BE2C (cell line): Measurements from ENCODE around the gene EFCC1.

Experiments used
- DNase-seq: peaks from one replicate; pipeline ENCODE4 v3.0.0-alpha.2; 2020
- H3K27me3 ChIP-seq: fragments of 250-450 bp; sonication (Bioruptor Pico); 2 replicates; pipeline ENCODE4 v1.5.1; 2020; ENCODE audit warnings: mild to moderate bottlenecking
- H3K36me3 ChIP-seq: fragments of 250-450 bp; sonication (Bioruptor Pico); 2 replicates; pipeline ENCODE4 v1.5.1; 2020; ENCODE audit warnings: mild to moderate bottlenecking
- H3K4me1 ChIP-seq: fragments of 250-450 bp; sonication (Bioruptor Pico); 2 replicates; pipeline ENCODE4 v1.5.1; 2020
- H3K4me3 ChIP-seq: 2 replicates; pipeline ENCODE4 v1.5.1; 2011; ENCODE audit warnings: low read depth, low read length
- H3K9me3 ChIP-seq: fragments of 250-450 bp; sonication (Bioruptor Pico); 2 replicates; pipeline ENCODE4 v1.5.1; 2020
- CTCF ChIP-seq: IDR thresholded peaks from 2 replicates; pipeline ENCODE4 v1.5.1; 2012; ENCODE audit warnings: mild to moderate bottlenecking, low read depth, low read length

EFCC1 gene

GRCh38 chr3:128996200-128996599 is 4.9 kb upstream of the EFCC1 start:
- no peak for TF ChIP-seq CTCF
- Histone ChIP-seq H3K4me1 (peaks cover 2% of the 10 kb centered on the region; the same call in 1 of the 2 replicates), H3K36me3 (no peaks in the 10 kb centered on the region), H3K27me3 (peaks cover 39% of the 10 kb centered on the region), H3K9me3 (no peaks in the 10 kb centered on the region), H3K4me3 (no peak overlapping the region)
- DNase-seq = no peak

- no peaks in the 10 kb centered on the region for H3K36me3 ChIP-seq
- no peak for DNase-seq
- no peak overlapping the region for H3K4me3 ChIP-seq
- peaks cover 2% of the 10 kb centered on the region; the same call in 1 of the 2 replicates for H3K4me1 ChIP-seq
- TF ChIP-seq CTCF = no peak
- H3K9me3 ChIP-seq = no peaks in the 10 kb centered on the region
- H3K27me3 ChIP-seq = peaks cover 45% of the 10 kb centered on the region
These were observed 4.4 kb upstream of the EFCC1 start for GRCh38 chr3:128996726-128997125.

GRCh38 chr3:128997486-128998133 is 3.5 kb upstream of the EFCC1 start:
- H3K4me1 ChIP-seq = peaks cover 2% of the 10 kb centered on the region; the same call in 1 of the 2 replicates
- no peak overlapping the region for H3K4me3 ChIP-seq
- peaks cover 54% of the 10 kb centered on the region for H3K27me3 ChIP-seq
- no peaks in the 10 kb centered on the region for H3K36me3 ChIP-seq
- no peak for TF ChIP-seq CTCF
- no peaks in the 10 kb centered on the region for H3K9me3 ChIP-seq
- DNase-seq = no peak

- H3K4me3 ChIP-seq = no peak overlapping the region
- H3K4me1 ChIP-seq = peaks cover 2% of the 10 kb centered on the region; the same call in 1 of the 2 replicates
- peaks cover 61% of the 10 kb centered on the region for H3K27me3 ChIP-seq
- no peak for TF ChIP-seq CTCF
- no peaks in the 10 kb centered on the region for H3K36me3 ChIP-seq
- no peaks in the 10 kb centered on the region for H3K9me3 ChIP-seq
- no peak for DNase-seq
These were observed 2.5 kb upstream of the EFCC1 start for GRCh38 chr3:128998561-128998960.

- no peak for DNase-seq
- H3K36me3 ChIP-seq = no peaks in the 10 kb centered on the region
- no peaks in the 10 kb centered on the region for H3K9me3 ChIP-seq
- no peak for TF ChIP-seq CTCF
- H3K27me3 ChIP-seq = peaks cover 64% of the 10 kb centered on the region
- no peak overlapping the region for H3K4me3 ChIP-seq
- H3K4me1 ChIP-seq = peaks cover 2% of the 10 kb centered on the region; the same call in 1 of the 2 replicates
These were observed 2.0 kb upstream of the EFCC1 start for GRCh38 chr3:128999102-128999501.

- H3K4me3 ChIP-seq = no peak overlapping the region
- H3K4me1 ChIP-seq = no peaks in the 10 kb centered on the region
- no peaks in the 10 kb centered on the region for H3K36me3 ChIP-seq
- H3K27me3 ChIP-seq = peaks cover 64% of the 10 kb centered on the region
- no peak for TF ChIP-seq CTCF
- no peak for DNase-seq
- H3K9me3 ChIP-seq = no peaks in the 10 kb centered on the region
These were observed 383 bp upstream of the EFCC1 start for GRCh38 chr3:129000742-129001100.
